Activated CD8-positive, alpha-beta memory T cell treated with anti-CD3 and anti-CD28 coated beads, Interleukin-2, amount 10 ng/mL, durations not matched to agents 7 days and 5 days (primary cell): ENCODE data around the gene ZNF839. TPM values are rescaled to one million over a fixed set of nuclear protein-coding genes. Genes with fewer than 3 reads are reported as not detected.
"Not testable (repeated sequence)": the region's sequence is repeated elsewhere in the genome, so short reads cannot be mapped to it uniquely, and the experiment has no call there.

Experiments
- ATAC-seq: fragments of 150-1000 bp; cut with Tn5 transposase; one replicate; pipeline ENCODE4 v1.10.0; 2021; ENCODE audit warnings: moderate library complexity
- CTCF ChIA-PET: fragments of 350-600 bp; sonication (Branson Sonifier 250); formaldehyde crosslinking; loops from one replicate; lab custom pipeline; 2021; ENCODE audit warnings: antibody characterized with exemption; lab: Charles Lee
- DNase-seq: peaks from one replicate; pipeline ENCODE4 v3.0.0-alpha.2; 2020
- H3K27ac Mint-ChIP-seq: one replicate; pipeline ENCODE4 v1.8.0; 2021; ENCODE audit warnings: mild to moderate bottlenecking, mixed read lengths
- H3K27me3 Mint-ChIP-seq: one replicate; pipeline ENCODE4 v1.8.0; 2021; ENCODE audit warnings: mixed read lengths
- H3K36me3 Mint-ChIP-seq: one replicate; pipeline ENCODE4 v1.8.0; 2021; ENCODE audit warnings: mild to moderate bottlenecking, mixed read lengths
- H3K4me1 Mint-ChIP-seq: one replicate; pipeline ENCODE4 v1.8.0; 2021; ENCODE audit warnings: mixed read lengths
- H3K4me3 Mint-ChIP-seq: one replicate; pipeline ENCODE4 v1.8.0; 2021; ENCODE audit warnings: mild to moderate bottlenecking, moderate library complexity, mixed read lengths
- H3K9me3 Mint-ChIP-seq: one replicate; pipeline ENCODE4 v1.8.0; 2022; ENCODE audit warnings: low read depth, mixed read lengths
- total RNA-seq, 2 experiments: library from RNA; stranded (reverse); gene quantifications; one replicate each; pipeline ENCODE4 v1.2.3, GENCODE V29; 2021

Gene ZNF839
- total RNA-seq, 2 experiments from 2014 or later = 11.9 to 13.5 TPM

- ATAC-seq = no peak
- CTCF ChIA-PET = no interaction called here
- Mint-ChIP-seq H3K4me3 (no peak overlapping the region), H3K4me1 (peaks cover 6% of the 10 kb centered on the region), H3K27me3 (no peaks in the 10 kb centered on the region), H3K36me3 (peaks cover 13% of the 10 kb centered on the region), H3K27ac (peak overlapping the region; percentile 17), H3K9me3 (no peaks in the 10 kb centered on the region)
- DNase-seq = no peak
Observed at GRCh38 chr14:102333795-102334705, 14.5 kb downstream of the ZNF839 start.

GRCh38 chr14:102335163-102335562 is 15.6 kb downstream of the ZNF839 start:
- Mint-ChIP-seq H3K27me3 (no peaks in the 10 kb centered on the region), H3K4me3 (no peak overlapping the region), H3K36me3 (peaks cover 13% of the 10 kb centered on the region), H3K27ac (no peak overlapping the region), H3K9me3 (no peaks in the 10 kb centered on the region), H3K4me1 (peaks cover 6% of the 10 kb centered on the region)
- DNase-seq = no peak
- no peak for ATAC-seq
- CTCF ChIA-PET = interaction anchor here (1.2 kb wide), 1 partner anchor 20 kb away, joined by 3 read pairs; no protein-coding TSS in a partner anchor

- Mint-ChIP-seq H3K4me3 (no peak overlapping the region), H3K4me1 (peaks cover 6% of the 10 kb centered on the region), H3K36me3 (peaks cover 18% of the 10 kb centered on the region), H3K27me3 (no peaks in the 10 kb centered on the region), H3K27ac (no peak overlapping the region), H3K9me3 (no peaks in the 10 kb centered on the region)
- DNase-seq = no peak
- CTCF ChIA-PET = interaction anchor here (1.3 kb wide), 1 partner anchor 21 kb away, joined by 5 read pairs; no protein-coding TSS in a partner anchor
- ATAC-seq = no peak
Observed at GRCh38 chr14:102338724-102339123, 19.2 kb downstream of the ZNF839 start.

- no peak for DNase-seq
- CTCF ChIA-PET = no interaction called here
- no peak for ATAC-seq
- Mint-ChIP-seq H3K4me1 (no peaks in the 10 kb centered on the region), H3K9me3 (no peaks in the 10 kb centered on the region), H3K4me3 (no peak overlapping the region), H3K27me3 (no peaks in the 10 kb centered on the region), H3K36me3 (peaks cover 17% of the 10 kb centered on the region), H3K27ac (no peak overlapping the region)
Observed at GRCh38 chr14:102341566-102341965, 22.0 kb downstream of the ZNF839 start.

- Mint-ChIP-seq H3K27me3 (no peaks in the 10 kb centered on the region), H3K4me1 (no peaks in the 10 kb centered on the region), H3K36me3 (peaks cover 18% of the 10 kb centered on the region), H3K9me3 (no peaks in the 10 kb centered on the region), H3K27ac (no peak overlapping the region), H3K4me3 (no peak overlapping the region)
- no peak for DNase-seq
- ATAC-seq = no peak
- CTCF ChIA-PET = no interaction called here
Observed at GRCh38 chr14:102342238-102342637, 22.7 kb downstream of the ZNF839 start.

GRCh38 chr14:102344084-102344483 is 24.5 kb downstream of the ZNF839 start:
- no peaks in the 10 kb centered on the region for H3K4me1 Mint-ChIP-seq
- no peak overlapping the region for H3K4me3 Mint-ChIP-seq
- no peaks in the 10 kb centered on the region for H3K9me3 Mint-ChIP-seq
- H3K27me3 Mint-ChIP-seq = no peaks in the 10 kb centered on the region
- no peak overlapping the region for H3K27ac Mint-ChIP-seq
- peaks cover 26% of the 10 kb centered on the region for H3K36me3 Mint-ChIP-seq
- DNase-seq (no peak), ATAC-seq (no peak)
- CTCF ChIA-PET = no interaction called here

GRCh38 chr14:102344485-102344884 is 24.9 kb downstream of the ZNF839 start:
- Mint-ChIP-seq H3K9me3 (no peaks in the 10 kb centered on the region), H3K4me3 (no peak overlapping the region), H3K4me1 (no peaks in the 10 kb centered on the region), H3K36me3 (peaks cover 29% of the 10 kb centered on the region), H3K27ac (no peak overlapping the region), H3K27me3 (no peaks in the 10 kb centered on the region)
- CTCF ChIA-PET = no interaction called here
- ATAC-seq (no peak), DNase-seq (no peak)

- Mint-ChIP-seq H3K27ac (no peak overlapping the region), H3K36me3 (peaks cover 34% of the 10 kb centered on the region), H3K9me3 (no peaks in the 10 kb centered on the region), H3K4me1 (no peaks in the 10 kb centered on the region), H3K4me3 (no peak overlapping the region), H3K27me3 (no peaks in the 10 kb centered on the region)
- ATAC-seq = no peak
- CTCF ChIA-PET = no interaction called here
- DNase-seq = no peak
Observed at GRCh38 chr14:102345232-102345631, 25.7 kb downstream of the ZNF839 start.

GRCh38 chr14:102346645-102347044 is 27.1 kb downstream of the ZNF839 start:
- Mint-ChIP-seq H3K4me3 (no peak overlapping the region), H3K9me3 (no peaks in the 10 kb centered on the region), H3K4me1 (no peaks in the 10 kb centered on the region), H3K27me3 (no peaks in the 10 kb centered on the region), H3K27ac (no peak overlapping the region), H3K36me3 (peaks cover 38% of the 10 kb centered on the region)
- ATAC-seq (no peak), DNase-seq (no peak)
- CTCF ChIA-PET = no interaction called here

GRCh38 chr14:102348376-102348775 is 28.8 kb downstream of the ZNF839 start:
- H3K27ac Mint-ChIP-seq = no peak overlapping the region
- CTCF ChIA-PET = no interaction called here
- no peaks in the 10 kb centered on the region for H3K9me3 Mint-ChIP-seq
- no peaks in the 10 kb centered on the region for H3K4me1 Mint-ChIP-seq
- no peak for DNase-seq
- H3K36me3 Mint-ChIP-seq = peaks cover 36% of the 10 kb centered on the region
- H3K4me3 Mint-ChIP-seq = no peak overlapping the region
- ATAC-seq = no peak
- H3K27me3 Mint-ChIP-seq = no peaks in the 10 kb centered on the region

GRCh38 chr14:102351023-102351422 is 31.5 kb downstream of the ZNF839 start:
- no peaks in the 10 kb centered on the region for H3K27me3 Mint-ChIP-seq
- CTCF ChIA-PET = interaction anchor here (1.3 kb wide), 1 partner anchor 12 kb away, joined by 4 read pairs; the partner anchor contains the start of genes CINP and TECPR2
- H3K9me3 Mint-ChIP-seq = no peaks in the 10 kb centered on the region
- no peak overlapping the region for H3K4me3 Mint-ChIP-seq
- H3K36me3 Mint-ChIP-seq = peaks cover 40% of the 10 kb centered on the region
- ATAC-seq (no peak), DNase-seq (no peak)
- H3K27ac Mint-ChIP-seq = no peak overlapping the region
- H3K4me1 Mint-ChIP-seq = no peaks in the 10 kb centered on the region

- not testable (repeated sequence) for H3K27ac Mint-ChIP-seq, H3K4me3 Mint-ChIP-seq
Observed at GRCh38 chr14:102351593-102351992, 32.0 kb downstream of the ZNF839 start.

GRCh38 chr14:102352213-102352612 is 32.7 kb downstream of the ZNF839 start:
- Mint-ChIP-seq H3K27ac (no peak overlapping the region), H3K4me3 (no peak overlapping the region), H3K27me3 (no peaks in the 10 kb centered on the region), H3K9me3 (no peaks in the 10 kb centered on the region), H3K4me1 (peaks cover 1% of the 10 kb centered on the region), H3K36me3 (peaks cover 39% of the 10 kb centered on the region)
- ATAC-seq (no peak), DNase-seq (no peak)
- CTCF ChIA-PET = no interaction called here

More at GRCh38 chr14:102351593-102351992, 32.0 kb downstream of the ZNF839 start:
- peaks cover 41% of the 10 kb centered on the region for H3K36me3 Mint-ChIP-seq
- CTCF ChIA-PET = interaction anchor here (1.3 kb wide), 1 partner anchor 12 kb away, joined by 4 read pairs; the partner anchor contains the start of genes CINP and TECPR2
- not testable (repeated sequence) for DNase-seq, H3K27me3 Mint-ChIP-seq, H3K9me3 Mint-ChIP-seq, H3K4me1 Mint-ChIP-seq, ATAC-seq

GRCh38 chr14:102353126-102353619 is 33.6 kb downstream of the ZNF839 start:
- ATAC-seq = no peak
- H3K4me1 Mint-ChIP-seq = peaks cover 1% of the 10 kb centered on the region
- CTCF ChIA-PET = interaction anchor here (0.8 to 1.5 kb wide), 2 partner anchors 16 to 39 kb away, joined by 3 to 4 read pairs; no protein-coding TSS in a partner anchor
- H3K27me3 Mint-ChIP-seq = no peaks in the 10 kb centered on the region
- H3K27ac Mint-ChIP-seq = no peak overlapping the region
- H3K4me3 Mint-ChIP-seq = no peak overlapping the region
- no peak for DNase-seq
- H3K36me3 Mint-ChIP-seq = peaks cover 42% of the 10 kb centered on the region
- H3K9me3 Mint-ChIP-seq = no peaks in the 10 kb centered on the region
